ENCODE measurements around the gene CMKLR1.

The CMKLR1 gene

GRCh38 chr12:108325018-108325358, 14.1 kb downstream of the CMKLR1 start:
- ChIA-PET CTCF (no interaction called here), POLR2A (no interaction called here)
- TF ChIP-seq, protein P1, sequence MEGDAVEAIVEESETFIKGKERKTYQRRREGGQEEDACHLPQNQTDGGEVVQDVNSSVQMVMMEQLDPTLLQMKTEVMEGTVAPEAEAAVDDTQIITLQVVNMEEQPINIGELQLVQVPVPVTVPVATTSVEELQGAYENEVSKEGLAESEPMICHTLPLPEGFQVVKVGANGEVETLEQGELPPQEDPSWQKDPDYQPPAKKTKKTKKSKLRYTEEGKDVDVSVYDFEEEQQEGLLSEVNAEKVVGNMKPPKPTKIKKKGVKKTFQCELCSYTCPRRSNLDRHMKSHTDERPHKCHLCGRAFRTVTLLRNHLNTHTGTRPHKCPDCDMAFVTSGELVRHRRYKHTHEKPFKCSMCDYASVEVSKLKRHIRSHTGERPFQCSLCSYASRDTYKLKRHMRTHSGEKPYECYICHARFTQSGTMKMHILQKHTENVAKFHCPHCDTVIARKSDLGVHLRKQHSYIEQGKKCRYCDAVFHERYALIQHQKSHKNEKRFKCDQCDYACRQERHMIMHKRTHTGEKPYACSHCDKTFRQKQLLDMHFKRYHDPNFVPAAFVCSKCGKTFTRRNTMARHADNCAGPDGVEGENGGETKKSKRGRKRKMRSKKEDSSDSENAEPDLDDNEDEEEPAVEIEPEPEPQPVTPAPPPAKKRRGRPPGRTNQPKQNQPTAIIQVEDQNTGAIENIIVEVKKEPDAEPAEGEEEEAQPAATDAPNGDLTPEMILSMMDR (IDR thresholded peaks at IDR 0.05; ENCODE audit: insufficient read depth, low read length, missing control alignments) = no peak
- no peak overlapping the region for H3K4me3 ChIP-seq (ENCODE audit: low read depth, low read length)
- DNase-seq (ENCODE audit: low read depth, low spot score) = no peak

GRCh38 chr12:108324351-108325017, 14.6 kb downstream of the CMKLR1 start:
- TF ChIP-seq, protein P1 (IDR thresholded peaks at IDR 0.05; ENCODE audit: insufficient read depth, low read length, missing control alignments) = no peak
- DNase-seq (ENCODE audit: low read depth, low spot score) = no peak
- ChIA-PET CTCF (no interaction called here), POLR2A (no interaction called here)
- H3K4me3 ChIP-seq (ENCODE audit: low read depth, low read length) = no peak overlapping the region

- no peak overlapping the region for H3K4me3 ChIP-seq (ENCODE audit: low read depth, low read length)
- CTCF ChIA-PET = no interaction called here
- no peak for DNase-seq (ENCODE audit: low read depth, low spot score)
- POLR2A ChIA-PET = no interaction called here
- TF ChIP-seq, protein P1 (IDR thresholded peaks at IDR 0.05; ENCODE audit: insufficient read depth, low read length, missing control alignments) = no peak
These were observed 15.5 kb downstream of the CMKLR1 start for GRCh38 chr12:108323581-108323980.

DNA sequence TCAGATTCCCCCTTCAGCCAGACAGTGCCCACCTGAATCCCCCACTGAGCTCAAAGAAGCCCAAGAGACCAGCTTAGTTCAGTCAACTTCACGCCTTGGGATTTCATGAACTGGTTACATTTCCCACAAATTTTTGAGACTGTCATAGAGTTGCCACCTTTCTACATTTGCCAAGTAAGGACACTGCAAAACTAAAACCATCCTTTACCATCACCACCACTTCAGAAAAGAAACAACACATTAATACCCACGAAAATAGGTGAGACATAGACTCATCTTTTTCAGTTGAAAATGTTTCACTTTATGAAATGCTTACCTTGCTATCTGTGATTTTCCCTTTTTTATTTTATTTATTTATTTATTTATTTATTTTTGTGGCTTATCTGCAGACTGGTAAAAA, 16.1 kb downstream of the CMKLR1 start:
- no peak for DNase-seq (ENCODE audit: low read depth, low spot score)
- POLR2A ChIA-PET = no interaction called here
- H3K4me3 ChIP-seq (ENCODE audit: low read depth, low read length) = no peak overlapping the region
- TF ChIP-seq, protein P1 (IDR thresholded peaks at IDR 0.05; ENCODE audit: insufficient read depth, low read length, missing control alignments) = no peak
- CTCF ChIA-PET = no interaction called here

GRCh38 chr12:108321688-108322087, 17.4 kb downstream of the CMKLR1 start:
- no peak overlapping the region for H3K4me3 ChIP-seq (ENCODE audit: low read depth, low read length)
- DNase-seq (ENCODE audit: low read depth, low spot score) = no peak
- TF ChIP-seq, protein P1 (IDR thresholded peaks at IDR 0.05; ENCODE audit: insufficient read depth, low read length, missing control alignments) = no peak
- ChIA-PET CTCF (no interaction called here), POLR2A (no interaction called here)

DNA sequence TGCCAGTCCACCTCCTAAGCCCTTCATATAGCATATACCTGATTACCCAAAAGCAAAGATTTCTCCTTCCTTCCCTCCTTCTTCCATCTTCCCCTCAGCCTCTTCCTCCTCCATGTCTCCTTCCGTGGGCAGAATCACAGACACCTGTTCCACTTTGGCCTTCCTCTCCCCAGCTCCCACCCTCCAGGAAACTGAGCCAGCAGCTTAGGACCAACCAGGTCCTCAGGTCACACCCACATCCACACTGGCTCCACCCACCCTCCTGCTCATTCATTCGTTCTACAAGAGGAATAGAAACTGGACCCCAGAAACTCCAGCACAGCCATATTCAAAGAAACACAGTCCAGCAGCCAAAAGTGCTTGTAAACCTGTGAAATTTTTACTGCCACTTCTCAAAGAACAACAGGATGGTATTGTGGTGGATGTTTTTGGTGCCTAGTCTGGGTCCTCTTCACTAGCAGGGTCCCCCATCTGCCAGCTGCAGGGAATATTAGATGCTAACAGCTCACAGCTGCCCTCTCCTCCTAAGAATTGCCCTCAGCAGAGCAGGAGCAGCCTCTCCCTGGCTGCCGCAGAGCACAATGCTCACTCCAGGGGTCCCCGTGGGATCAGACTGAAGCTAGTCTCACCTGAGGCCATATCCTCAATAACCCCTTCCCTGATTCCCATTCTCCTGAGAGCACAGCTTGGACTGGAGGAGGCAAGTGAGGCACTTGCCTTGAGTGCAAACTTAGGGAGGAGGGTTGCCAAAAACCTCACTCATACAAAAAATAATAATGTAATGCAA, 18.4 kb downstream of the CMKLR1 start:
- POLR2A ChIA-PET = no interaction called here
- TF ChIP-seq, protein P1 (IDR thresholded peaks at IDR 0.05; ENCODE audit: insufficient read depth, low read length, missing control alignments) = no peak
- CTCF ChIA-PET = no interaction called here

More for the DNA sequence above, 18.4 kb downstream of the CMKLR1 start:
- DNase-seq (ENCODE audit: low read depth, low spot score) = no peak
- no peak overlapping the region for H3K4me3 ChIP-seq (ENCODE audit: low read depth, low read length)
